Measurements from ENCODE around the gene ZNF136. TPM values are rescaled to one million over a fixed set of nuclear protein-coding genes. Genes with fewer than 3 reads are reported as not detected.

The ZNF136 gene
- total and polyA plus RNA-seq, 2 donors (not counting 3 experiments of a cell fraction or from before 2014, with no cell fraction given): 0.92 to 3.5 TPM

DNA sequence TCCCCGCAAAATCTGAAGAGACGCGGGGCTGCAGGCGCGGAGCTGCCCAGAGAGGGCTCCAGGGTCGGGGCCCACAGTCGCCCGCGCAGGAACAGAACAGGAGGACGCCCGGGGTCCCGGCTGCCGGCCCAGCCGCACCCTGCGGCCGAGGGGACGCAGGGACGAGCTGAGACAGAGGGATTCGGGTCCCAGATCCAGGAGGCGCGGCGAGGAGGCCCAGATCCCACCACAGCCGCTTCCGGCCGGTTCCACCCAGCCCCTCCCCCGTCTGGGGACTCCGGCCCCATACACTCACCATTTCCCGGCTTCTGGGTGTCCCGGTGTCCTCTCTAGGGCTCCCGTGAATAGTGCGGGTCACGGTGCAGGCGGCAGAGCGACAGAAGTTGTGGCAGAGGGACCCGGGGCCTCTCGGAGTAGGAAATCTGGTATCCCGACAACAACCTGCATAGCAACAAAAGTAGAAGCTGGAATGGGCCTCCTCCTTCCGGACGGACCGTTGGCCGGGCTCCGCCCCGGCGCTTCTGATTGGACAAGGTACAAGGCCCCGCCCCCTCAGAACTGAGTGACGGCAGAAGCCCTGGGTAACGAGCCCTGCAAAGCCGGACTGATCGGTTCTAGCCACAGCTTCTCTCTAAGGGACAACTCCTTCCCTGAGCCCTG, 22.9 kb upstream of the ZNF136 start, which contains the start of gene ZNF20:
TSS of gene ZNF20 (minus strand) at position 466 of the 660 bp plus-strand sequence. CDS start at position 298, 168 bp downstream.
- peak within 1 kb of the TSS; percentile 88 for H2AFZ ChIP-seq (ENCODE audit: low read depth, low read length)
- H4K20me1 ChIP-seq (replicated peaks; ENCODE audit: control insufficient read depth, extremely low read depth, insufficient read depth, low read length): no peaks in the 10 kb centered on the region
- H3K4me2 ChIP-seq (ENCODE audit: insufficient read depth, low read length): peak within 1 kb of the TSS; percentile 2
- H3K36me3 ChIP-seq (ENCODE audit: control insufficient read depth in 2 of 2, extremely low read depth in 1 of 2, insufficient read depth in 2 of 2, low read length in 2 of 2): peaks cover under 1 to 5% of the 10 kb centered on the region in 2 experiments
- peak; percentile 48 for TF ChIP-seq POLR2AphosphoS5 (IDR thresholded peaks at IDR 0.05; ENCODE audit: insufficient read depth, low read depth, low read length)
- no peak for TF ChIP-seq FOS (IDR thresholded peaks at IDR 0.05; ENCODE audit: borderline replicate concordance, insufficient read depth, low read length)
- peaks cover under 1% of the 10 kb centered on the region for H3K9me3 ChIP-seq (replicated peaks; ENCODE audit: control insufficient read depth, insufficient read depth, low read length)
- dilution Hi-C loops (cut with MboI; ENCODE audit: extremely low pct_ligation_motif_present, low sequenced_read_pairs) (no loop called here), intact Hi-C loops (cut with micrococcal nuclease) (loop anchor here (1.0 to 5.0 kb wide), 4 partner anchors 81 to 341 kb away; partner anchors contain the start of genes ZNF440 and ZNF491)
- ChIA-PET POLR2A (no interaction called here), CTCF (interaction anchor here (0.6 to 2.5 kb wide), 10 partner anchors 13 to 344 kb away, joined by 3 to 28 read pairs (median 8); partner anchors contain the start of genes ZNF442, ZNF491, ZNF625 and ZNF700)
- H3K27ac ChIP-seq (ENCODE audit: insufficient read depth, low read depth, low read length): peak within 1 kb of the TSS; percentile 30
- no peaks in the 10 kb centered on the region for H3K27me3 ChIP-seq (ENCODE audit: control insufficient read depth in 2 of 2, insufficient read depth in 2 of 2, low read length in 2 of 2)
- FAIRE-seq (peak; percentile 92), DNase-seq (ENCODE audit: low read depth, low spot score) (peak; percentile 90)
- no peaks in the 10 kb centered on the region for H3K4me1 ChIP-seq (ENCODE audit: control insufficient read depth, extremely low read depth, insufficient read depth, low read length)
- peak within 1 kb of the TSS; percentile 66 for H3K9ac ChIP-seq (replicated peaks; ENCODE audit: extremely low read depth, insufficient read depth, low read length)
- peak within 1 kb of the TSS; percentile 63 to 72 (median 68) for H3K4me3 ChIP-seq (replicated peaks in 1 of 3; ENCODE audit: insufficient read depth in 1 of 3, low read depth in 1 of 3, low read length in 3 of 3)
- no peaks in the 10 kb centered on the region for H3K79me2 ChIP-seq (ENCODE audit: control insufficient read depth, insufficient read depth, low read length)
- BruUV-seq (replicated peaks): TSS peak; percentile 10
- H3K9me1 ChIP-seq (replicated peaks; ENCODE audit: control insufficient read depth, extremely low read depth, insufficient read depth, low read length): no peaks in the 10 kb centered on the region

DNA sequence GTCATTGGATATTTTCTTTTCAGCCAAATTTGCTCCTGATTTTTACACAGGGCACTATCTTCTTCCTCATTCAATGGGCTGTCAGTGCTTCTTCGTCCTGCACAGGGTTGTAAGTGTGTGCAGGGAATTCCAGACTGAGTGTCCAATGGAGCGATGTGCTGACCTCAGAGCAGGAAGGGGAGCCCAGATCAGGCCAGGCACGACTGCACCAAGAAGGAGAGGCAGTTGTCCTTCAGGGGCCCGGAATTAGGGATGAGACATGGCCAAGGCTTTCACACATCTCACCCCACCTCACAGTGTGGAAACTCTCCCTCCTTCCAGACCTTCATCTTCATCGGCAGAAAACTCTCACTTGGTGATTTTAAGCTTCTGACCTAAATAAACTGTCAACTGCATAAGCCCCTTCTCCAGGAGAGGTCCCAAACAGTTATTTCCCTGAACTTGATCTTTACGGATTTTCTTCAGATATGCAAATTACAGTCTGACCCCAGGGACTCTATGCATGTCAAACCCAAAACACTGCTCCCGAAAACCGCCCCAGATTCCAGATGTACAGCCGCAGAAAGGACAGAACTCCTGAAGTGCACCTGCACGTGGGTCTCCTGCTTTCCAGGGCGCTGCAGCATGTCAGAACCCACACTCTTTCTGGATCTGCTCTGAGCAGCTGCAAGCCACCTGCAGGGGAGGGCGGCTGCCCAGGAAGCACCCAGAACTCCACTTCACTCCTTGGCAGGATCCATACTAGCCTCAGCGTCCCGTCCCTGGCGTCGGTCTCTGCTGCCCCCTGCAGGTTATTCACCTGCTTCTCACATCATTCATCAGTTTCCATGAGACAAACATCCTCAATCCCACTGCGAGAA, 22.1 kb upstream of the ZNF136 start:
- DNase-seq (ENCODE audit: low read depth, low spot score): peak; percentile 73
- peaks cover 7% of the 10 kb centered on the region in 2 experiments for H3K36me3 ChIP-seq (ENCODE audit: control insufficient read depth in 2 of 2, extremely low read depth in 1 of 2, insufficient read depth in 2 of 2, low read length in 2 of 2)
- POLR2A ChIA-PET: no interaction called here
- H2AFZ ChIP-seq (ENCODE audit: low read depth, low read length): peak overlapping the region; percentile 1
- no peaks in the 10 kb centered on the region for H4K20me1 ChIP-seq (replicated peaks; ENCODE audit: control insufficient read depth, extremely low read depth, insufficient read depth, low read length)
- peak overlapping the region; percentile 2 for H3K4me2 ChIP-seq (ENCODE audit: insufficient read depth, low read length)
- TF ChIP-seq, protein P1, sequence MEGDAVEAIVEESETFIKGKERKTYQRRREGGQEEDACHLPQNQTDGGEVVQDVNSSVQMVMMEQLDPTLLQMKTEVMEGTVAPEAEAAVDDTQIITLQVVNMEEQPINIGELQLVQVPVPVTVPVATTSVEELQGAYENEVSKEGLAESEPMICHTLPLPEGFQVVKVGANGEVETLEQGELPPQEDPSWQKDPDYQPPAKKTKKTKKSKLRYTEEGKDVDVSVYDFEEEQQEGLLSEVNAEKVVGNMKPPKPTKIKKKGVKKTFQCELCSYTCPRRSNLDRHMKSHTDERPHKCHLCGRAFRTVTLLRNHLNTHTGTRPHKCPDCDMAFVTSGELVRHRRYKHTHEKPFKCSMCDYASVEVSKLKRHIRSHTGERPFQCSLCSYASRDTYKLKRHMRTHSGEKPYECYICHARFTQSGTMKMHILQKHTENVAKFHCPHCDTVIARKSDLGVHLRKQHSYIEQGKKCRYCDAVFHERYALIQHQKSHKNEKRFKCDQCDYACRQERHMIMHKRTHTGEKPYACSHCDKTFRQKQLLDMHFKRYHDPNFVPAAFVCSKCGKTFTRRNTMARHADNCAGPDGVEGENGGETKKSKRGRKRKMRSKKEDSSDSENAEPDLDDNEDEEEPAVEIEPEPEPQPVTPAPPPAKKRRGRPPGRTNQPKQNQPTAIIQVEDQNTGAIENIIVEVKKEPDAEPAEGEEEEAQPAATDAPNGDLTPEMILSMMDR (IDR thresholded peaks at IDR 0.05; ENCODE audit: extremely low read depth in 1 of 2, insufficient read depth in 1 of 2, low read depth in 1 of 2, low read length in 2 of 2): peak; percentile 71 to 75
- TF ChIP-seq POLR2AphosphoS5 (IDR thresholded peaks at IDR 0.05; ENCODE audit: insufficient read depth, low read depth, low read length): no peak
- intact Hi-C loops (cut with micrococcal nuclease) (loop anchor here (1.0 to 5.0 kb wide), 8 partner anchors 48 to 342 kb away; partner anchors contain the start of genes ZNF440 and ZNF491), dilution Hi-C loops (cut with MboI; ENCODE audit: extremely low pct_ligation_motif_present, low sequenced_read_pairs) (no loop called here)
- no peaks in the 10 kb centered on the region for H3K27me3 ChIP-seq (ENCODE audit: control insufficient read depth in 2 of 2, insufficient read depth in 2 of 2, low read length in 2 of 2)
- no peak overlapping the region for H3K9ac ChIP-seq (replicated peaks; ENCODE audit: extremely low read depth, insufficient read depth, low read length)
- CTCF ChIA-PET: interaction anchor here (0.6 to 2.5 kb wide), 13 partner anchors 13 to 345 kb away, joined by 3 to 28 read pairs (median 6); partner anchors contain the start of genes ZNF433, ZNF442, ZNF491 and ZNF625
- no TSS peak for BruUV-seq (replicated peaks)
- FAIRE-seq: peak; percentile 42
- no peaks in the 10 kb centered on the region for H3K9me1 ChIP-seq (replicated peaks; ENCODE audit: control insufficient read depth, extremely low read depth, insufficient read depth, low read length)
- no peaks in the 10 kb centered on the region for H3K79me2 ChIP-seq (ENCODE audit: control insufficient read depth, insufficient read depth, low read length)
- no peaks in the 10 kb centered on the region for H3K4me1 ChIP-seq (ENCODE audit: control insufficient read depth, extremely low read depth, insufficient read depth, low read length)
- H3K9me3 ChIP-seq (replicated peaks; ENCODE audit: control insufficient read depth, insufficient read depth, low read length): peaks cover 8% of the 10 kb centered on the region
- peak overlapping the region in 1 of 3 experiments; percentile 68 for H3K4me3 ChIP-seq (replicated peaks in 1 of 3; ENCODE audit: insufficient read depth in 1 of 3, low read depth in 1 of 3, low read length in 3 of 3)
- H3K27ac ChIP-seq (ENCODE audit: insufficient read depth, low read depth, low read length): no peak overlapping the region
